ENCODE results near the gene ARHGAP15.

DNA sequence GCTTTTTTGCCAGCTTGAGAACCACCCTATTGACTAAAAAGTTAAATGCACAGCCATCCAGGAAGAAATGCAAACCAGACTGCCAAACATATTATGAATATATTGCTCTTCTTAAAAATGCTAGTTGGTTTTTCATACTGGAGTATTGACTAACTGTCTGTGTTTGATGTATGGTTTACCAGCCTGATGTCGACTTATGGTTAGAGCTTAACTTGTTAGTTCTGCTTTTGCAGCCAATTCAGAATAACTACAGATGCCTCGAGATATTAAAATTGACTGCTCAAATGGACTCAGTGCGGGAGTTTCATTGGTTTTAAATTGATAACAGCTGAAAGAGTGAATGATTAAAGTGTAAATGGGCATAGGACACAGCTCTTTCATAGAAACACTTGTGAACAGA is 369.8 kb downstream of the ARHGAP15 start:
- TF ChIP-seq, protein P1, sequence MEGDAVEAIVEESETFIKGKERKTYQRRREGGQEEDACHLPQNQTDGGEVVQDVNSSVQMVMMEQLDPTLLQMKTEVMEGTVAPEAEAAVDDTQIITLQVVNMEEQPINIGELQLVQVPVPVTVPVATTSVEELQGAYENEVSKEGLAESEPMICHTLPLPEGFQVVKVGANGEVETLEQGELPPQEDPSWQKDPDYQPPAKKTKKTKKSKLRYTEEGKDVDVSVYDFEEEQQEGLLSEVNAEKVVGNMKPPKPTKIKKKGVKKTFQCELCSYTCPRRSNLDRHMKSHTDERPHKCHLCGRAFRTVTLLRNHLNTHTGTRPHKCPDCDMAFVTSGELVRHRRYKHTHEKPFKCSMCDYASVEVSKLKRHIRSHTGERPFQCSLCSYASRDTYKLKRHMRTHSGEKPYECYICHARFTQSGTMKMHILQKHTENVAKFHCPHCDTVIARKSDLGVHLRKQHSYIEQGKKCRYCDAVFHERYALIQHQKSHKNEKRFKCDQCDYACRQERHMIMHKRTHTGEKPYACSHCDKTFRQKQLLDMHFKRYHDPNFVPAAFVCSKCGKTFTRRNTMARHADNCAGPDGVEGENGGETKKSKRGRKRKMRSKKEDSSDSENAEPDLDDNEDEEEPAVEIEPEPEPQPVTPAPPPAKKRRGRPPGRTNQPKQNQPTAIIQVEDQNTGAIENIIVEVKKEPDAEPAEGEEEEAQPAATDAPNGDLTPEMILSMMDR (IDR thresholded peaks at IDR 0.05; ENCODE audit: low read depth, low read length, poor library complexity, severe bottlenecking): no peak
- no peak for TF ChIP-seq EZH2phosphoT487 (IDR thresholded peaks at IDR 0.05; ENCODE audit: borderline replicate concordance, low read length)
